HG03159 (cell line): Measurements from ENCODE around the gene BNC2.
"Not testable (repeated sequence)": the region's sequence is repeated elsewhere in the genome, so short reads cannot be mapped to it uniquely, and the experiment has no call there.

Experiments used
- ATAC-seq: cut with Tn5 transposase; IDR thresholded peaks from one replicate; pipeline ENCODE4 v1.9.1; 2021; ENCODE audit warnings: mild to moderate bottlenecking, moderate library complexity; ENCODE audit not compliant: unreplicated experiment

BNC2 gene

GRCh38 chr9:16870596-16871335 lies at the start of gene BNC2:
Gene BNC2 (minus strand): TSS chr9:16870670. CDS start chr9:16870648, 22 bp downstream.
- no peak for ATAC-seq

GRCh38 chr9:16918920-16919319 lies 48.5 kb upstream of the BNC2 start:
- no peak for ATAC-seq

- ATAC-seq = no peak
Observed at GRCh38 chr9:16915126-16915831, 44.8 kb upstream of the BNC2 start.

GRCh38 chr9:16912197-16912596 lies 41.7 kb upstream of the BNC2 start:
- ATAC-seq = no peak

GRCh38 chr9:16908206-16908605 lies 37.7 kb upstream of the BNC2 start:
- ATAC-seq = not testable (repeated sequence)

- no peak for ATAC-seq
Observed at GRCh38 chr9:16904655-16905054, 34.2 kb upstream of the BNC2 start.

- no peak for ATAC-seq
Observed at GRCh38 chr9:16901590-16901989, 31.1 kb upstream of the BNC2 start.

GRCh38 chr9:16899606-16900005 lies 29.1 kb upstream of the BNC2 start:
- no peak for ATAC-seq

GRCh38 chr9:16898464-16898863 lies 28.0 kb upstream of the BNC2 start:
- no peak for ATAC-seq

- no peak for ATAC-seq
Observed at GRCh38 chr9:16888594-16888993, 18.1 kb upstream of the BNC2 start.

GRCh38 chr9:16885931-16886330 lies 15.5 kb upstream of the BNC2 start:
- no peak for ATAC-seq

- no peak for ATAC-seq
Observed at GRCh38 chr9:16884952-16885513, 14.6 kb upstream of the BNC2 start.

GRCh38 chr9:16884373-16884772 lies 13.9 kb upstream of the BNC2 start:
- no peak for ATAC-seq

GRCh38 chr9:16883586-16883985 lies 13.1 kb upstream of the BNC2 start:
- no peak for ATAC-seq

GRCh38 chr9:16882440-16882839 lies 12.0 kb upstream of the BNC2 start:
- not testable (repeated sequence) for ATAC-seq

GRCh38 chr9:16879416-16879815 lies 8.9 kb upstream of the BNC2 start:
- no peak for ATAC-seq

GRCh38 chr9:16877256-16877655 lies 6.8 kb upstream of the BNC2 start:
- ATAC-seq = no peak

GRCh38 chr9:16873126-16873802 lies 2.8 kb upstream of the BNC2 start:
- ATAC-seq = no peak

- no peak for ATAC-seq
Observed at GRCh38 chr9:16871336-16872151, 1.1 kb upstream of the BNC2 start.

GRCh38 chr9:16869882-16870595 lies 431 bp downstream of the BNC2 start:
- no peak for ATAC-seq
